ENCODE data around the gene BCR. TPM values are rescaled to one million over a fixed set of nuclear protein-coding genes. Genes with fewer than 3 reads are reported as not detected.
A peak's percentile ranks its signal among the peaks of the same experiment; 100 is the strongest.

BCR gene
- total and polyA plus RNA-seq, 2 of the 8 experiments (the other 6 are each of a cell fraction or from before 2014, with no cell fraction given), result 66.7 to 130 TPM

DNA sequence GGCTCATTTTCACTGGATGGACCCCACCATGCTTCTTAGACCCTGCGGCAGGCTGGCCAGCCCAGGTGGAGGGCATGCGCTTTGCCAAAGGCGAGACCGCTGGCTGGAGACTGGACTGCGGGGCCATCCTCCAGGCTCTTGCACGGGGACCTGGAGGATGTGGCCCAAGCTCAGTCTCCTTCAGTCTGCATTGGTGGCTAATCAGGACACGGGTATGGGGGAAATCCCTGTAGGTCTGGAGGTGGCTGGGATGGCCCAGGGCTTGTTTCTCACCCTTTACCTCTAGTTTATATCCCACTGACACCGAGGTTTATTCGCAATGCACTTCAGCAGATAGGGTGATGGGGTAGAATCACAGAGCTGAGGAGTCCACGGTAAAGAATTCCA, 45.0 kb downstream of the BCR start:
- H3K4me2 ChIP-seq (ENCODE audit: insufficient read depth in 1 of 2, low read depth in 2 of 2, low read length in 2 of 2), result 0 out of 4 replicates have a peak overlapping the region, but pooled peaks of 1 of the 2 experiments have one; percentile 3
- TF ChIP-seq, protein P1, sequence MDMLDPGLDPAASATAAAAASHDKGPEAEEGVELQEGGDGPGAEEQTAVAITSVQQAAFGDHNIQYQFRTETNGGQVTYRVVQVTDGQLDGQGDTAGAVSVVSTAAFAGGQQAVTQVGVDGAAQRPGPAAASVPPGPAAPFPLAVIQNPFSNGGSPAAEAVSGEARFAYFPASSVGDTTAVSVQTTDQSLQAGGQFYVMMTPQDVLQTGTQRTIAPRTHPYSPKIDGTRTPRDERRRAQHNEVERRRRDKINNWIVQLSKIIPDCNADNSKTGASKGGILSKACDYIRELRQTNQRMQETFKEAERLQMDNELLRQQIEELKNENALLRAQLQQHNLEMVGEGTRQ (IDR thresholded peaks at IDR 0.05; ENCODE audit: low read length), result no peak
- TF ChIP-seq POLR2A (IDR thresholded peaks at IDR 0.05; ENCODE audit: control extremely low read depth in 1 of 2, low read depth in 2 of 2, low read length in 2 of 2), result no peak
- TF ChIP-seq EGR1 (IDR thresholded peaks at IDR 0.05; ENCODE audit: borderline replicate concordance, low read depth, low read length), result no peak
- no peak for TF ChIP-seq CTBP2 (IDR thresholded peaks at IDR 0.05; ENCODE audit: borderline replicate concordance, insufficient read depth, insufficient read length, low read length)
- TF ChIP-seq, protein P2, sequence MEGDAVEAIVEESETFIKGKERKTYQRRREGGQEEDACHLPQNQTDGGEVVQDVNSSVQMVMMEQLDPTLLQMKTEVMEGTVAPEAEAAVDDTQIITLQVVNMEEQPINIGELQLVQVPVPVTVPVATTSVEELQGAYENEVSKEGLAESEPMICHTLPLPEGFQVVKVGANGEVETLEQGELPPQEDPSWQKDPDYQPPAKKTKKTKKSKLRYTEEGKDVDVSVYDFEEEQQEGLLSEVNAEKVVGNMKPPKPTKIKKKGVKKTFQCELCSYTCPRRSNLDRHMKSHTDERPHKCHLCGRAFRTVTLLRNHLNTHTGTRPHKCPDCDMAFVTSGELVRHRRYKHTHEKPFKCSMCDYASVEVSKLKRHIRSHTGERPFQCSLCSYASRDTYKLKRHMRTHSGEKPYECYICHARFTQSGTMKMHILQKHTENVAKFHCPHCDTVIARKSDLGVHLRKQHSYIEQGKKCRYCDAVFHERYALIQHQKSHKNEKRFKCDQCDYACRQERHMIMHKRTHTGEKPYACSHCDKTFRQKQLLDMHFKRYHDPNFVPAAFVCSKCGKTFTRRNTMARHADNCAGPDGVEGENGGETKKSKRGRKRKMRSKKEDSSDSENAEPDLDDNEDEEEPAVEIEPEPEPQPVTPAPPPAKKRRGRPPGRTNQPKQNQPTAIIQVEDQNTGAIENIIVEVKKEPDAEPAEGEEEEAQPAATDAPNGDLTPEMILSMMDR (IDR thresholded peaks at IDR 0.05; ENCODE audit: control extremely low read depth in 1 of 3, insufficient read depth in 1 of 3, low read depth in 1 of 3, low read length in 3 of 3), result no peak
- TF ChIP-seq NANOG (IDR thresholded peaks at IDR 0.05; ENCODE audit: insufficient read depth, low read depth, low read length, poor library complexity, severe bottlenecking), result no peak
- no peak for TF ChIP-seq SIX5 (IDR thresholded peaks at IDR 0.05; ENCODE audit: low read depth, low read length)
- TF ChIP-seq GABPA (IDR thresholded peaks at IDR 0.05; ENCODE audit: borderline replicate concordance, insufficient read depth, low read length), result no peak
- no peak for TF ChIP-seq SRF (IDR thresholded peaks at IDR 0.05; ENCODE audit: low read depth, low read length)
- no peak for TF ChIP-seq YY1 (IDR thresholded peaks at IDR 0.05; ENCODE audit: low read depth, low read length)

More for the DNA sequence above, 45.0 kb downstream of the BCR start:
- H2BK20ac ChIP-seq (ENCODE audit: low read length), result no peak overlapping the region
- 86% methylated on average over 10 of the region's 10 CpGs; no CpG with 5 or more reads in 1 of the 2 experiments for WGBS, 2 experiments (ENCODE audit: extremely low coverage in 1 of 2, insufficient coverage in 1 of 2, insufficient read length in 1 of 2, insufficient replicate concordance in 2 of 2, low coverage in 1 of 2, low lambda C conversion rate in 2 of 2, missing lambda C conversion rate in 1 of 2)
- no peak overlapping the region for H3K9ac ChIP-seq (replicated peaks in 1 of 4; ENCODE audit: extremely low read depth in 1 of 4, low read depth in 3 of 4, low read length in 3 of 4)
- peaks cover 24 to 29% of the 10 kb centered on the region in 2 experiments for H4K20me1 ChIP-seq (replicated peaks in 1 of 2; ENCODE audit: control insufficient read depth in 1 of 2, insufficient read depth in 2 of 2, low read length in 2 of 2)
- peaks cover 28% of the 10 kb centered on the region for H3K79me1 ChIP-seq (ENCODE audit: low read depth, low read length)
- no peak overlapping the region for H3K4ac ChIP-seq (replicated peaks; ENCODE audit: insufficient read length, low read depth, low read length)
- H2AFZ ChIP-seq (ENCODE audit: low read length), result no peak overlapping the region
- ChIA-PET POLR2A (ENCODE audit: partially characterized antibody) (interaction anchor here (1.2 to 4.1 kb wide), 5 partner anchors 11 to 44 kb away, joined by 3 to 17 read pairs (median 4); partner anchors contain the start of gene BCR), CTCF (ENCODE audit: partially characterized antibody) (interaction anchor here (0.9 to 2.5 kb wide), 7 partner anchors 10 to 116 kb away, joined by 3 to 9 read pairs (median 4); no protein-coding TSS in a partner anchor)
- no peak for FAIRE-seq
- DNase-seq (ENCODE audit: low read depth in 1 of 2, low spot score in 2 of 2), result no peak
- no peak overlapping the region for H3K27ac ChIP-seq (ENCODE audit: low read depth, low read length)
- H3K23ac ChIP-seq (ENCODE audit: insufficient read length), result no peak overlapping the region
- H4K91ac ChIP-seq (replicated peaks; ENCODE audit: insufficient read length, low read length), result no peak overlapping the region
- no peaks in the 10 kb centered on the region for H3K23me2 ChIP-seq (ENCODE audit: low read depth, low read length)
- no peak overlapping the region for H3K18ac ChIP-seq (ENCODE audit: extremely low read depth, low read length)
- H2BK120ac ChIP-seq (replicated peaks; ENCODE audit: low read depth, low read length), result no peak overlapping the region
- no peak overlapping the region for H3K56ac ChIP-seq (replicated peaks; ENCODE audit: insufficient read length, low read depth, low read length)
- H3K36me3 ChIP-seq (ENCODE audit: control insufficient read depth in 2 of 4, insufficient read depth in 4 of 4, low read length in 3 of 4), result no peaks in the 10 kb centered on the region
- H3K9me3 ChIP-seq (ENCODE audit: insufficient read depth in 2 of 2, low read depth in 1 of 2, low read length in 1 of 2), result peaks cover 0 to 12% of the 10 kb centered on the region in 2 experiments; a peak in 1 of 4 replicates
- no peak overlapping the region for H4K5ac ChIP-seq (ENCODE audit: insufficient read length, low read depth, low read length)
- H2AK5ac ChIP-seq (ENCODE audit: low read depth, low read length), result no peak overlapping the region
- H2BK12ac ChIP-seq (ENCODE audit: low read depth, low read length), result no peak overlapping the region
- no peak overlapping the region for H2BK15ac ChIP-seq (ENCODE audit: low read length)
- no peaks in the 10 kb centered on the region for H3K27me3 ChIP-seq (replicated peaks in 1 of 4; ENCODE audit: control insufficient read depth in 3 of 4, extremely low read depth in 1 of 4, insufficient read depth in 3 of 4, low read length in 3 of 4)
- H3K4me1 ChIP-seq (replicated peaks in 1 of 4; ENCODE audit: control insufficient read depth in 3 of 4, insufficient read depth in 4 of 4, low read length in 3 of 4), result peaks cover 10 to 40% (median 25%) of the 10 kb centered on the region in 4 experiments
- no peak overlapping the region for H3K14ac ChIP-seq (ENCODE audit: insufficient read length)
- no peak overlapping the region for H3K4me3 ChIP-seq (ENCODE audit: extremely low read depth in 1 of 4, insufficient read depth in 2 of 4, low read depth in 3 of 4, low read length in 4 of 4)
- peak overlapping the region; percentile 15; the same call in 1 of the 2 replicates for H2BK5ac ChIP-seq (ENCODE audit: low read depth, low read length)
- H4K8ac ChIP-seq (ENCODE audit: extremely low read depth, insufficient read depth, low read length), result no peak overlapping the region
- H3K79me2 ChIP-seq (ENCODE audit: control insufficient read depth in 1 of 2, insufficient read depth in 2 of 2, low read length in 2 of 2), result peaks cover 4 to 94% of the 10 kb centered on the region in 2 experiments; a peak in 3 of 4 replicates

Measured in H1 (cell line).